IPS-11a (cell line): ENCODE results near the gene IL18RAP.

Source experiments
- H3K4me3 ChIP-seq: one replicate; pipeline ENCODE4 v1.5.1; 2013; ENCODE audit warnings: low read depth, low read length, control low read depth

Gene IL18RAP

DNA sequence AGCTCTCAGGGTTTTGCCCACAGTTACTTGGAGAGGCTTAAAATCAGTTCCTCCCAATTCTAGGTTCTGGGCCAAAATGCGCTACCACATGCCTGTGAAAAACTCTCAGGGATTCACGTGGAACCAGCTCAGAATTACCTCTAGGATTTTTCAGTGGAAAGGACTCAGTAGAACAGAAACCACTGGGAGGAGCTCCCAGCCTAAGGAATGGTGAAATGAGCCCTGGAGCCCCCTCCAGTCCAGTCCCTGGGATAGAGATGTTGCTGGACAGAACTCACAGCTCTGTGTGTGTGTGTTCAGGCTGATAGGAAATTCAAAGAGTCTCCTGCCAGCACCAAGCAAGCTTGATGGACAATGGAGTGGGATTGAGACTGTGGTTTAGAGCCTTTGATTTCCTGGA, 29.0 kb downstream of the IL18RAP start:
- H3K4me3 ChIP-seq: no peak overlapping the region

DNA sequence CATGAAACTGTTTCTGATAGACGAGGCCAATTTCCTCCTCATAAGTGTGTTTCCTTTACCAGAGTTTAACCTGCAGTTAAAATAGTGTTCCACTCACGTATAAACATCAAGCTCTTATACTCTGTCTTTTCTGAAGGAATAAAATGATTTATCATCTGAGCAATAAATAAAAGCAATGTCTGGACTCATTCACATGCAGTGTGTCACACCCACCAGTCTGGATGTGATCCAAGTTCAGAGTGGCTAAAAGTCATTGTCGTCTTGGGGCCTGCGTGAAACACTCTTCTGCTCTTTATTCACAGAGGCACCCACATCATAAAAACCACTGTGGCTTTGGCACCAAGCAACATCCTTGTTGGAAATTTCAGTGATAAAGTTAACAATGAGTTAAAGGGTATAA, 30.5 kb downstream of the IL18RAP start:
- no peak overlapping the region for H3K4me3 ChIP-seq

DNA sequence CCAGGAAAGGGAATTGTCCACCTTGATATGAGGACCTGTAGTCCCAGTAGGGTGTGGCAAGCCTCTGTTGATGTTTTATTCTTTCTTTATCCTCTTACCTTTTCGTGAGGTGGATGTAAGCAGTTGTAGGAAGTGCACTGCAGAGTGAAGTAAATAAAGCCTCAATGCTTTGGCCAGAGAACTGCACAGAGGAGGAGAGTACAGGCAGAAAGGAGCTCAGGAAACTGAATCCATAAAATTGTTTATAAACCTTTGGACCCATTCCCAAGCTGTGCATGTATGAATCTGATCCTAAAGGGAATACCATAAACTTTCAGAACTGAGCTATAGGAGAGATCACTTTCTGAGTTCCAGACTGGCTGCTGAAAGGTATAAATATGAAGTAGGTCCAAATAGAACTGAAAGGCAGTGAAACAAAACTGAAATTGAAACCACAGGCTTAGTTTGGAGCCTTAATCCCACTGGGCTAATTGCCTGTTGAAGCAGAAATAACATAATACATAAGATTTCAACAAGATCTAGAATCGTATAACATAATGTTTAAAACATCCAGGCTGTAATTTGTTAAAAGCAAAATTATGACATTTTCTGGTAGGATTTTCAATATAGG, 32.2 kb downstream of the IL18RAP start:
- H3K4me3 ChIP-seq: no peak overlapping the region

DNA sequence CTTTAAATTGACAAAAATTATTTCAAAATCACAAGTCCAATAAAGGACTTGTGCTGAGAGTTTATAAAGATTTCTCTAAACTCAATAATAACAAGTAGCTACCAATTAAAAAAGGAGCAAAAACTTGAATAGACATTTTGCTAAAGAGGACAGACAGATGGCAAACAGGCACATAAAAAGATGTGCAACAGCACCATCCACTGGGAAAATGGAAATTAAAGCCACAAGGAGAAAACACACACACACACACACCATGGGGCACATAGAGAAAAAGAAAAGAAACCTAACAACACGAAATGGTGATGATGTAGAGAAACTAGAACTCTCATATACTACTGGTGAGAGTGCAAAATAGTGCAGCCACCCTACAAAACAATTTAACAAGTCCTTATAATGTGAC, 37.5 kb downstream of the IL18RAP start:
- no peak overlapping the region for H3K4me3 ChIP-seq

DNA sequence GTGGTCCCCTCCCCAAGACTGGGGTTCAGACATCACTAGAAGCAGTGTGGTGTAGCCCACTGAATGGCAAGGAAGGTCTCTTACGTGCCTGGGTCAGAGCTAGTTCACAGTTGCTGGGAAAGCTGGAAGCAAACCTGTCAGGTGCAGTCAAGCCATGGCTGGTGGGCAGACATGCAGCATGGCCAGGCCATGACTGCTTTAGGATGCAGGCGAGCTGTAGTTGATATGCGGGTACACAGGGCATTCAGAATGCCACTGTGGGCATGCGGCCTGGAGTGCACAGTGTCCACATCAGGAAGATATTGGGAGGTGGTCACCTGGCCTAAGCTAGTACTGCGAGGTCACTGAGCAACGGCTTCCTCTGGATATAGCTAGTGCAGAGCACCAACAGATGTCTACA, 38.2 kb downstream of the IL18RAP start:
- H3K4me3 ChIP-seq: no peak overlapping the region

DNA sequence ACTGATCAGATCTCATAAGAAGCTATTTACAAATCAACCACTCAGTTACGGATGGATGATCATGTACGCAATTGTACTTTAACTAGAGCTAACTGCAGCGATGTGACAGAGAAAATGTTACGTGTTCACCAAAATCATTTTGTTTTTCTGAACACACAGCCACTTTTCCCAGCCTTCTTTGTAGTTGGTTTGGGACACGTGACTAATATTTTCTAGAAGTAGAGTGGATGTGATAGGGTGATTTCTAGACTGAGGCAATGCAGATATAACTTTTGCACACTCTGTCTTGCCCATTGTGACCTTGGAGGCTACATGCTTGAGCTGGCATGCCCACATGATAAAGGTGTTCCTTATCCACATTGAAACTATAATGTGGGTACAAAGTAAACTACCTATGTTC, 40.2 kb downstream of the IL18RAP start:
- no peak overlapping the region for H3K4me3 ChIP-seq

DNA sequence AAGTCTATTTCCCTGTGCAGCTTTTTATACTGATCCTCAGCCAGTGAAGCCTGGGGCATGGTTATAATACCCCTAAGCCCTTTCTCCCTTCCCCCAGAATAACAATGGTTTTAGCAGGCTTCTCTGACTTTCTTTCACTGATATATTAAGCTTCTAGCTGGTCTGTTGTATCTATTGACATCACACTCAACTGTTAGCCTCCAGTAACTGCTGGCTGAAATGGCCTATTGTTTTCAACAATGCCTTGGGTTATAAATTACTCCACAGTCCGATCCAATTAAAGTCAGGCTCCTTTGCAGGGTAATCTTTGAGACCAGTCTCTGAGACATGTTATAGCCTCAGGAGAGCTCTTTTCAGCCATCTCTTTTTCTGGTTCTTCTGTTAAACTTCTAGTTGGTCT, 47.2 kb downstream of the IL18RAP start:
- H3K4me3 ChIP-seq: no peak overlapping the region

DNA sequence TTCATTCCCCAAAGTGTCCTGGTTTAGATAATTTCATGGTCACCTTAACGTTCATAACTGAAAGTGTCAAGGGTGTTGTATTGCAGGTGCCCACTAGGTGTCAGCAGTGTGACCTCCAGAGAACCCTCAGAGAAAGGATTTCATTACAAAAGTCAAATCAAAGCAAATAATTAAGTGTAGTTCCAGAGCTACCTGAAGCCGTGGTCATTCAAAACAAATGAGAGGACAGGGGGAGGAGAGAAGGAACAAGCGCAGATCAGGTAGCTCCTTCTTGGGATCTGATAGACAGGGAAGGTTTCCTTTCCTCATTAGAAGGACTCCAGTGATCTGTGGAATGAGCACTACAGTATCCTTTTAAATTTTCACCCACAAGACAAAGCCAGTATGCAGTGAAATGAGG, 50.1 kb downstream of the IL18RAP start, which contains the start of gene SLC9A4:
SLC9A4 (plus strand) TSS at position 207 of the 400 bp plus-strand sequence. CDS start 534 bp downstream, outside the sequence.
- no peak within 1 kb of the TSS for H3K4me3 ChIP-seq

DNA sequence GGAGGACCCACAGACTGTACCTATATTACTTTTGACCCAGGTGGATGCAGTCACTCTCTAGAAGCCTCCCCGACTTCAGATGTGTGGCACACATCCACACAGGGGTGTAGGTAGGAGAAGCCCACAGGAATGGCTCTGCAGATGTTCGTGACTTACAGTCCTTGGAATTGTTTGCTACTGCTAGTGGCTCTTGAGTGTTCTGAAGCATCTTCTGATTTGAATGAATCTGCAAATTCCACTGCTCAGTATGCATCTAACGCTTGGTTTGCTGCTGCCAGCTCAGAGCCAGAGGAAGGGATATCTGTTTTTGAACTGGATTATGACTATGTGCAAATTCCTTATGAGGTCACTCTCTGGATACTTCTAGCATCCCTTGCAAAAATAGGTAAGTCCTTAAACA, 50.7 kb downstream of the IL18RAP start:
- no peak overlapping the region for H3K4me3 ChIP-seq

DNA sequence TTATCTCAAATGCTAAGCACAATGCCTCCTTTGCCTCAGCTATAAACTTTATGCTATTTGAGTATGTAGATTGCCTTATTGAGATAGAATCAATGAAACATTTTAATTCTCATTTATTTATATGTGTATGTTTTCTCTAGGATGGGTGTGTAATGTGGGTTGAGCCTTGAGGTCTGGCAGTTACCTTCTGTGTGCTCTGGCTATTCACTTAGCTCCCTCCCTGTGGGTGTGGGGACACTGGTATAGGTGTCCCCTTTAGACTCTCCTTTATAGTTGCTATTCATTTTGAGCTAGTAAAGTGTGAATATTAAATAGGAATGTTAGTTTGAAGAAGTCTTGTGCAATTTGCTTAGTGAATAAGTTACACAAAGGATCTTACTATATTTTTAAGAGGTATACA, 51.8 kb downstream of the IL18RAP start:
- no peak overlapping the region for H3K4me3 ChIP-seq

DNA sequence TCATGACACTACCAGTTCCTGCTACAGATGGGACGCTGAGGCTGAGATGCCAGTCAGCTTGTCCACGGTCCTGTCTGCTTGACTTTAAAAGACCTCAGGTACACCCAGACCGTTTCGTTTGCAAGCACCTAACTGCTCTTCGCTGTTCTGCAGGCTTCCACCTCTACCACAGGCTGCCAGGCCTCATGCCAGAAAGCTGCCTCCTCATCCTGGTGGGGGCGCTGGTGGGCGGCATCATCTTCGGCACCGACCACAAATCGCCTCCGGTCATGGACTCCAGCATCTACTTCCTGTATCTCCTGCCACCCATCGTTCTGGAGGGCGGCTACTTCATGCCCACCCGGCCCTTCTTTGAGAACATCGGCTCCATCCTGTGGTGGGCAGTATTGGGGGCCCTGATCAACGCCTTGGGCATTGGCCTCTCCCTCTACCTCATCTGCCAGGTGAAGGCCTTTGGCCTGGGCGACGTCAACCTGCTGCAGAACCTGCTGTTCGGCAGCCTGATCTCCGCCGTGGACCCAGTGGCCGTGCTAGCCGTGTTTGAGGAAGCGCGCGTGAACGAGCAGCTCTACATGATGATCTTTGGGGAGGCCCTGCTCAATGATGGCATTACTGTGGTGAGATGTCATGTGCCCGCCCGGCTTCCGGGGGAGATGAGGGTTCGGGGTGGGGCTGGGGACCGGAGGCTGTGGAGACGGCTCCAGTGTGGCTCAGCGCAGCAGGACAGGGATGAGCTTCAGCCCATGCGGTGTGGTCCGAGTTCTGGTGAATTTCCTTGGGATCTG, 55.9 kb downstream of the IL18RAP start:
- no peak overlapping the region for H3K4me3 ChIP-seq

DNA sequence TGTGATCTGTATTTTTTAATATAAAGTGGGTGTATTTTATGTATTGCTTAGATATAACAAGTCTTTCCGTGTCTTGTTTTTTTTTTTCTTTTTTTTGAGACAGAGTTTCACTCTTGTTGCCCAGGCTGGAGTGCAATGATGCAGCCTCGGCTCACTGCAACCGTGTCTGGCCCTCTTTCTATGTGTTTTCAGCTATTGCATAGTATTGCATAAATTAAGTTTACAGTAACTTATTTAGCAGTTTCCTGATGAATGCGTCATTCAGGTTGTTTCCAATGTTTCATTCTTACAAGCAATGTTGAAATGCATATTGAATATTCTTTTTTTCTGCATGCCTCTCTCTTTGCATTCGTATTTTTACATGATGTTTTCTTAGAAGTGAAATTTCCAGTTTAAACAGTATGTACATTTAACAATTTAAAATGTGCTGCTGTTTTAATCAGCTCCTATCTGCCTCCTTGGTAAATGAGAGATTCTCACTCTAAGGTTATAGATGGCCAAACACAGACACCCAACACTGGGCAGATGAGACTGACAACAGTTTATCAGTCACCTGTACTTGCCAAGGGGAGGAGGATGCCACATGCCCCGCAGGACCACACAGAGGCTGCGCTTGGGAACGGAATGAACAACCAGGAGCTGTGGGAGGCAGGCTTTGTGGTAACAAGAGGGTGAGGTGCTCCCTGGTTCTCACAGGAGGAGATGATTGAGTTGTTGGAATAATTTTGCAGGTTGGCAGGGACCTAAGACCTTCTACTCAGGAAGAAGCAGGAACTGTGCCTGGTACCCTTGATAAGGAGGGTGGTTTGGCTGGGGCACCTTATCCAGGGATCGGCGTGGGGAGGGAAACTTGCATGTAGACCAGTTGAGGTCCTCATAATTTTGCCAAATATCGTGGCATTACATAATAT, 57.6 kb downstream of the IL18RAP start:
- no peak overlapping the region for H3K4me3 ChIP-seq

DNA sequence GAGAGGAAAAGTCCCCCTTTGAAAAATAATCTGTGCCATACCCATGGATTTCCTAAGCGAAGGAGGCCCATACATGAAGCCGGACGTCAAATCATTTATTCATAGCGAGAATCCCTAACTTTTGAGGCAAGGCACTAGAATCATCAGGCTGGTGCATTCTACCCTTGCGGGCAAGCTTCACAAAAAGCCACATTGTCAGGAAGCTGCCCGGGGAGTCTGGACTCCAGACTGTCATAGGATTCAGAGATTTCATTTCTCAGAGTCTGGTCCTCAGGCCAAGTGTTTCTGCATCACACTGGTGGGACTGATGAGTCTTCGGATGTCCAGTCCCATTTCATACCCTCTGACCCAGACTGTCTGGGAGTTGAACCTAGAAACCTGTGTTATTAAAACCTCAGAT, 59.0 kb downstream of the IL18RAP start:
- H3K4me3 ChIP-seq: no peak overlapping the region

DNA sequence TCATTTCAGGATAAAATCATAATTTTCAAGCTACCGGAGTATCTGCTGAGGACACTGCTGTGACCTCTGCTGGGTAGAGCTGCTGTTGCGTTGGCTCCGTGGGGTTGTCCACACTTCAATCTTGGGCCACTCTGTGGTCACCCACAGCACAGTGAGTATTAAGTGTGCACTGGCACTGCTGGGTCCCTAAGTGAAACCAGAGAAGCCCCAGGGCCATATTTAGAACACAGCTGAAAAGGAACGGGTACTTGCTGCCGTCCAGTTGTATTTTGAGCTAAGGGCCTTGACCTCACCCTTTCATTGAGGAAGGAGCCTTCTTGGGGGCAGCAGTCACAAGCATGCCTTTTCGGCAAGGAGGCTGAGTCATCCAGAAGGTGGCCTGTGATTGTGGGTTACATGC, 60.1 kb downstream of the IL18RAP start:
- H3K4me3 ChIP-seq: no peak overlapping the region

DNA sequence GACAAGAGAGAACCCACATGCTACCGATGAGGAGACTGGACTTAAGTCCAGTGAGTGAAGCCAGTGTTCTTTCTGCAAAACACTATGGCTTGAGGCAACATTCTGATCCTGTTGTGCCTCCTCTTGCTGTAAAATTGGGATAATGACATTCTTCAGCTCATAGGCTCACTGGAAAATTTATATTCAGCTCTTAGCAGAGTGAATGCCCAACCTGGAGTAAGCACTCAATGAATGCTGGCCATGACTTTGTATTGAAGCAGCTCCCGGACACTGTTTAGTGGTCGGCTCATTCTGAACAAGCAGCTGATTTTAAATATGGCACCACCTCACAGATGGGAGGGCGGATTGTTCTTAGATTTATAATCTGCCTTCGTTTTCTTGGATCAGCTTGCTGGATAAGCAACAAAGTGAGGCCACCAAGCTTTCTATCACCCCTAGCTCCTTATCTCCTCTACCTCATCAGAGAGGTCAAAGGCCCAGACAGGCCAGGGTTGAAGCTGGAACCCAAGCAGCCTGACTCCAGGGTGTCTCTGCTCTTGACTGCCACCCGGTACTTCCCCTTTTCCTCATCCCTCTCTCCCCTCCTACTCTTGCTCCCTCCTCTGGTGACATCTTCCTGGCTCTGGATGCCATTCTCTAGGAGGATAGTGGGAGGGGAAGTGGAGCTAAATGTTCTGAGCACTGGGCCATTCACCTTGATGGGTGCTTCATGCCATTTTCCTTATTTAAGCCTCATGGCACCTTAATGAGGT, 61.5 kb downstream of the IL18RAP start:
- no peak overlapping the region for H3K4me3 ChIP-seq

DNA sequence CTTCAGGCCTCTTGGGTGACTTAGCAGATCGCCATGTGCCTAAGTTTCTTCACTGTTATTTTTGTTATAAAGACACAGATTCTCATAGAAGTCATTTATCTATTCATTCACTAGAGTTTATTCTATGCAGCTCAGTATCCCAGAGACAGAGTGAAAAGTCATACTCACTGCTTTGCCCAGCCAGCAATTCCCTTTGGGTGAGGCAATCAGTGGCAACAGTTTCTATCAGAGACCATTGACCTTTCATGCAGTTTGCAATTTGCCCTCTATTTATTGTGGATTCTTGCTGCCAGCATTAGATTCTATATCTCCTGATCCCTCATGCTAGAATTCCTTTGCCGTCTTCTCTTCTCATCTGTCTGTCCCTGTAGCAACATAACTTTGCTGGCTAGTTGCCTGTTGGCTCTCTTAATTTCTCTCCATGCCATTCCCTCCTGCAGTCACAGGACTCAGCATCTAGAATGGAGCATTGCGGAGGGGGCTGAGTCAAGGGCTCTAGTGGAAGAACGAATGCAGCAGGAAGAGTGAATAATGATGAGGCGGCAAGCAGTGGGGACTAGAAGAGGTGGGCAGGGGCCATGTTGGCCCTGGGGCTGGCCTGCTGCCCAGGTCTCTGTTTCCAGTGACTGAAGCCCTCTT, 62.3 kb downstream of the IL18RAP start:
- no peak overlapping the region for H3K4me3 ChIP-seq

DNA sequence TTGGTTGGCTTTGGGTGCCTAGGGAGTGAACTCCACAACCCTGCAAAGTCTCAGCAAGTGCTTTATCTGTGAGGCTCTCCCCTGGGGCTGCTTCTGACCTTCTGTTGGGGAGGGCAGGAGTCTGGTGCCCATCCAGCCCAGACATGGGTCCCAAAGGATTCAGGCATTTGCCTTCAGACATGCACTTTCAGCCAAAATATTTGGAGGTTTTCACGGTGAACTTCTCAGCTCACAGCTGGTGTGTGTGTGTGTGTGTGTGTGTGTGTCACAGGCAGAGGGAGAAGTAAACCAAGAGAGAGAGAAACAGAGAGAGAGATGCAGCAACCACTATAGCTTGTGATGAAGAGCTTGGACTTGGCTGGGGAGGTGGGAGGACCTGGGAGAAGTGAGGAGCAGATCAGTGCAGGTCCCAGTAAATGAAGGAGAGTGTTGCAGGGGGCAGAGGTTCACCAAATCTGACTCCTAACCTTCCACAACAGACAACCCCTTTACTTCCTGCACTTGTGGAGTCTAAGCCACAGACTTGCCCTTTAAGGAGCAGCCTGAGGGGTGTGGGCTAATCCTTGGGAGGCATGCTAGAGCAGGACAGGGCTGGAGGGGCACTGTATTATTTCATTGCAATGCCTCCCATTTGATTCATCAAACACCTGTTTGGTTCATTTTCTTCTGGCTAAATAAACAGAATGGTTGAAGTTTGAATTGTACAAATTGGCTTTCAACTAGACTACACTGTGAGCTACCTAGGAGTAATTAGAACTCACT, 64.2 kb downstream of the IL18RAP start:
- H3K4me3 ChIP-seq: no peak overlapping the region

DNA sequence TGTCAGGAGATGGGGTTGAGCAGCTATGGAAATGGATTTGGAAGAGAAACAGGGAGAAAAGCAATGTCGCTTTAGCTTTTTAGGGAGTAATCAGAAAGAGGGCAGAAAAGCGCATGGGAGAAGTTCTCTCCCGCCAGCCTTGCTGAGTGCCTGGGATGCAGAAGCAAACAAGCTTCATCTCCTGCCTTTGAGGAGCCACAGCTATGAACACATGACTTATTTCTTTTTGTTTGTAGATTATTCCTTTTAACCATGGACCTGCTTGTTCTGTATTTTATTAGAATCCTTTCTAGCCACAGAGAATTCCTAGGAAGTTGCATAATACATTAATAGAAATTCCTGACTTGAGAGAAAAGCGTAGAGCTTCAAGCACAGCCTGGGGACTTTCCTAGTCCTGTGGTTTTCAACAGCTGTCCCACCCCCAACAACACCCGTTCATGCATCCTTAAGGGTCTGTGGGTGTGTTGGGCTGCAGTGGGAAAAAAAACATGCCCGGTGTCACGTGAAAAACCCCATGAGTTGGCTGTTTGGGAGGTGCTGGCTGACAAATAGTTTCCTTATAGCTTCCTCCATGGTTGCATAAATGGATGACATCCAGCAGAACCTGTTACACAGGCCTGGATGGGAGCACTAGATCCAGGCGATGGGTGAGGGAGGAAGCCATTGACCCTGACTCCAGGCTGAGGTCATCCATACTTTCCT, 65.0 kb downstream of the IL18RAP start:
- H3K4me3 ChIP-seq: no peak overlapping the region

DNA sequence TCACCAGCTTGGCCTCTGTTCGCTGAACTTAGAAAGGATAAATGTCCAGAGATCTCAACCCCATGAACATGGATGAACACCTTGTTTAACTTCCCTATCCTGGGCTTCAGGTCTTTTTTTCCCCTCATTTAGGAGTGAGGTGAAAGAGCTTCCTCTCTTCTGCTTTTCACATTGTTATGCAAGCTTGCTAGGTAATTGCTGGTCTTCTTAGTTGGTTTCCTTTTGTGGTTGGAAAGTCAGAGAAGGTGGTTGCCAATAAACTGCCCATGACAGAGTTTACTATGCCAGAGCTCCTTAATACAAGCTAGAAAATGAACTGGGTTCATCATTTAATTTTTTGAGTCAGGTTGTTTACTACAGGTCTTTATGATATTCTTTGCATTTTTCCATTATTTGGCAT, 66.7 kb downstream of the IL18RAP start:
- no peak overlapping the region for H3K4me3 ChIP-seq
